Body of pancreas (tissue), 4 donors: ENCODE data around the gene KCNJ3. TPM values are rescaled to one million over a fixed set of nuclear protein-coding genes. Genes with fewer than 3 reads are reported as not detected.
"Not testable (repeated sequence)": the region's sequence is repeated elsewhere in the genome, so short reads cannot be mapped to it uniquely, and the experiment has no call there.

Source experiments
- ATAC-seq: fragments of 150-250 bp; one replicate; pipeline ENCODE4 v1.9.1; 2016
- DNase-seq, 4 donors: peaks; one replicate each; pipeline ENCODE4 v3.0.0-alpha.2; 2019
- H3K27ac ChIP-seq, 4 donors: fragments of 200-600 bp; sonication (generic); 1 replicate in 3 of 4; 2 replicates in 1 of 4; pipeline versions ENCODE4 v1.5.1 to v1.6.1; 2016 to 2019; ENCODE audit warnings: mild to moderate bottlenecking in 1 of 4, mixed read lengths in 1 of 4, moderate library complexity in 1 of 4
- H3K27me3 ChIP-seq, 2 donors: fragments of 200-600 bp; sonication (generic); one replicate each; pipeline ENCODE4 v1.6.0; 2016; ENCODE audit warnings: mild to moderate bottlenecking in 1 of 2
- H3K36me3 ChIP-seq, 2 donors: fragments of 200-600 bp; sonication (generic); replicated peaks in 1 of 2; 2 replicates each; pipeline ENCODE4 v1.5.1; 2016; ENCODE audit warnings: low read depth in 2 of 2; ENCODE audit not compliant: insufficient read depth in 1 of 2
- H3K4me1 ChIP-seq: fragments of 200-600 bp; sonication (generic); one replicate; pipeline ENCODE4 v1.6.0; 2016
- H3K4me3 ChIP-seq, 2 donors: fragments of 200-600 bp; sonication (generic); 1 replicate in 1 of 2; 2 replicates in 1 of 2; pipeline ENCODE4 v1.5.1; 2016 to 2019
- H3K9me3 ChIP-seq, 3 donors: fragments of 200-600 bp; sonication (generic); 1 replicate in 2 of 3; 2 replicates in 1 of 3; pipeline ENCODE4 v1.5.1; 2016
- POLR2A ChIP-seq, 3 donors: fragments of 450-650 bp; IDR thresholded peaks; one replicate each; pipeline ENCODE4 v1.6.1; 2016; ENCODE audit warnings: antibody characterized with exemption in 3 of 3, mild to moderate bottlenecking in 2 of 3
- WGBS, 2 donors: methylation state at CpG; one replicate each; pipeline ENCODE4 v1.1.5; 2017; 5-methylcytosine and 5-hydroxymethylcytosine counted together
- intact Hi-C: fragments of 100-400 bp; cut with DNase I; formaldehyde crosslinking; loops from one replicate; pipeline ENCODE4 v1.15.1; 2023
- total RNA-seq, 2 donors: library from RNA; depleted of rRNA; stranded (reverse); fragments of >200 nt; gene quantifications; one replicate each; pipeline ENCODE4 v1.1.0, GENCODE V29; 2016
- TF ChIP-seq, protein P1 (sequence below), 7 experiments: fragments of 450-650 bp in 4 of 7; fragments of 200-600 bp in 3 of 7; sonication (generic) in 3 of 7; IDR thresholded peaks; one replicate each; pipeline ENCODE4 v1.5.1; 2016 to 2019; ENCODE audit warnings: antibody characterized with exemption in 7 of 7

Gene KCNJ3
- total RNA-seq, 2 donors from 2014 or later, result 0.33 to 0.78 TPM

DNA sequence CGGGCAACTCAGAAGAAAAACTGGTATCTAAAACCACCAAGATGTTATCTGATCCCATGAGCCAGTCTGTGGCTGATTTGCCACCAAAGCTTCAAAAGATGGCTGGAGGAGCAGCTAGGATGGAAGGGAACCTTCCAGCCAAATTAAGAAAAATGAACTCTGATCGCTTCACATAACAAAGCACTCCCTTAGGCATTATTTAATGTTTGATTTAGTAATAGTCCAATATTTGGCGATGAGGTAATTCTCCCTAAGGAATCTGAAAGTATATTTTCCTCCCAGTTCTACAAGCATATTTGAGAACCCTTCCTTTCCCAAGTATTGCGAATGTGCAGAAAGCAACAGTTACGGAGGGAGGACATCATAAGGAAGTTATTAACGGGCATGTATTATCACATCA is 156.6 kb downstream of the KCNJ3 start:
- Histone ChIP-seq H3K27ac (no peak overlapping the region), H3K27me3 (no peaks in the 10 kb centered on the region), H3K4me3 (no peak overlapping the region), H3K36me3 (no peaks in the 10 kb centered on the region), H3K4me1 (no peaks in the 10 kb centered on the region), H3K9me3 (no peaks in the 10 kb centered on the region)
- intact Hi-C loops, result no loop called here
- WGBS, 2 donors, result 93 to 95% methylated on average over 6 of the region's 6 CpGs
- TF ChIP-seq POLR2A (IDR thresholded peaks at IDR 0.05), result no peak
- TF ChIP-seq, protein P1, sequence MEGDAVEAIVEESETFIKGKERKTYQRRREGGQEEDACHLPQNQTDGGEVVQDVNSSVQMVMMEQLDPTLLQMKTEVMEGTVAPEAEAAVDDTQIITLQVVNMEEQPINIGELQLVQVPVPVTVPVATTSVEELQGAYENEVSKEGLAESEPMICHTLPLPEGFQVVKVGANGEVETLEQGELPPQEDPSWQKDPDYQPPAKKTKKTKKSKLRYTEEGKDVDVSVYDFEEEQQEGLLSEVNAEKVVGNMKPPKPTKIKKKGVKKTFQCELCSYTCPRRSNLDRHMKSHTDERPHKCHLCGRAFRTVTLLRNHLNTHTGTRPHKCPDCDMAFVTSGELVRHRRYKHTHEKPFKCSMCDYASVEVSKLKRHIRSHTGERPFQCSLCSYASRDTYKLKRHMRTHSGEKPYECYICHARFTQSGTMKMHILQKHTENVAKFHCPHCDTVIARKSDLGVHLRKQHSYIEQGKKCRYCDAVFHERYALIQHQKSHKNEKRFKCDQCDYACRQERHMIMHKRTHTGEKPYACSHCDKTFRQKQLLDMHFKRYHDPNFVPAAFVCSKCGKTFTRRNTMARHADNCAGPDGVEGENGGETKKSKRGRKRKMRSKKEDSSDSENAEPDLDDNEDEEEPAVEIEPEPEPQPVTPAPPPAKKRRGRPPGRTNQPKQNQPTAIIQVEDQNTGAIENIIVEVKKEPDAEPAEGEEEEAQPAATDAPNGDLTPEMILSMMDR (IDR thresholded peaks at IDR 0.05), result no peak
- DNase-seq (no peak), ATAC-seq (no peak)

DNA sequence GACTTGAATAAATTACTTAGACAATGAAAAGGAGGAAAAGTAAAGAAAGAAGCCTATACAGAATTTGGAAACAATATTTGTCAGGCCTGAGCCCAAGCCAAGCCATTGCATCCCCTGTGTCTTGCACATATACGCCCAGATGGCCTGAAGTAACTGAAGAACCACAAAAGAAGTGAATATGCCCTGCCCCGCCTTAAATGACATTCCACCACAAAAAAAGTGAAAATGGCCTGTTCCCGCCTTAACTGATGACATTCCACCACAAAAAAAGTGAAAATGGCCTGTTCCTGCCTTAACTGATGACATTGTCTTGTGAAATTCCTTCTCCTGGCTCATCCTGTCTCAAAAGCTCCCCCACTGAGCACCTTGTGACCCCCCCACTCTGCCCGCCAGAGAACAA is 168.7 kb downstream of the KCNJ3 start:
- H3K4me3 ChIP-seq, H3K9me3 ChIP-seq, ATAC-seq, H3K27ac ChIP-seq, DNase-seq, H3K36me3 ChIP-seq, H3K4me1 ChIP-seq, intact Hi-C loops, H3K27me3 ChIP-seq: not testable (repeated sequence)
- 85 to 92% methylated on average over 4 of the region's 4 CpGs for WGBS, 2 donors

- intact Hi-C loops, result no loop called here
- TF ChIP-seq, protein P1 (IDR thresholded peaks at IDR 0.05), result no peak
- no peak for TF ChIP-seq POLR2A (IDR thresholded peaks at IDR 0.05)
- no peaks in the 10 kb centered on the region for H3K4me1 ChIP-seq
- DNase-seq (no peak), ATAC-seq (no peak)
- no peak overlapping the region for H3K4me3 ChIP-seq
- H3K36me3 ChIP-seq, result no peaks in the 10 kb centered on the region
- WGBS, 2 donors, result 77 to 84% methylated on average over 2 of the region's 2 CpGs
- no peak overlapping the region for H3K27ac ChIP-seq
- H3K9me3 ChIP-seq, result no peaks in the 10 kb centered on the region
- H3K27me3 ChIP-seq, result no peaks in the 10 kb centered on the region
Measured at GRCh38 chr2:154875999-154876398, 177.5 kb downstream of the KCNJ3 start.

- 73 to 82% methylated on average over 3 of the region's 3 CpGs for WGBS, 2 donors
- TF ChIP-seq, protein P1 (IDR thresholded peaks at IDR 0.05), result no peak
- no peak for TF ChIP-seq POLR2A (IDR thresholded peaks at IDR 0.05)
Measured at GRCh38 chr2:154882725-154883124, 184.2 kb downstream of the KCNJ3 start.

GRCh38 chr2:154886316-154886715 is 187.8 kb downstream of the KCNJ3 start:
- intact Hi-C loops, result no loop called here
- WGBS, 2 donors, result 88 to 95% methylated on average over 4 to 5 of the region's 5 CpGs

More at GRCh38 chr2:154882725-154883124, 184.2 kb downstream of the KCNJ3 start:
- no peak for ATAC-seq
- Histone ChIP-seq H3K4me3 (no peak overlapping the region), H3K36me3 (no peaks in the 10 kb centered on the region), H3K9me3 (no peaks in the 10 kb centered on the region), H3K27ac (no peak overlapping the region), H3K4me1 (no peaks in the 10 kb centered on the region), H3K27me3 (no peaks in the 10 kb centered on the region)
- intact Hi-C loops, result no loop called here
- no peak for DNase-seq

More at GRCh38 chr2:154886316-154886715, 187.8 kb downstream of the KCNJ3 start:
- ATAC-seq (no peak), DNase-seq (no peak)
- no peaks in the 10 kb centered on the region for H3K9me3 ChIP-seq
- no peaks in the 10 kb centered on the region for H3K36me3 ChIP-seq
- H3K4me3 ChIP-seq, result no peak overlapping the region
- no peak overlapping the region for H3K27ac ChIP-seq
- TF ChIP-seq POLR2A (IDR thresholded peaks at IDR 0.05), result no peak
- TF ChIP-seq, protein P1 (IDR thresholded peaks at IDR 0.05), result no peak
- H3K27me3 ChIP-seq, result no peaks in the 10 kb centered on the region
- H3K4me1 ChIP-seq, result no peaks in the 10 kb centered on the region
